Natural killer cell (primary cell): ENCODE data around the gene NOS1. TPM values are rescaled to one million over a fixed set of nuclear protein-coding genes. Genes with fewer than 3 reads are reported as not detected.

Experiments
- ATAC-seq, 3 donors: fragments of 150-1000 bp in 2 of 3; fragments of 200-7000 bp in 1 of 3; cut with Tn5 transposase; 1 replicate in 1 of 3; 2 replicates in 2 of 3; pipeline ENCODE4 v1.10.0; 2021; ENCODE audit warnings: mild to moderate bottlenecking in 2 of 3, moderate library complexity in 2 of 3
- DNase-seq, 2 donors: peaks; one replicate each; pipeline versions ENCODE4 v3.0.0 to v3.0.0-alpha.2; 2013 to 2021; ENCODE audit warnings: mixed read lengths in 1 of 2
- H3K27ac ChIP-seq: one replicate; pipeline ENCODE4 v1.5.1; 2013; ENCODE audit warnings: mild to moderate bottlenecking, low read length
- H3K27me3 ChIP-seq: one replicate; pipeline ENCODE4 v1.6.1; 2013; ENCODE audit warnings: low read length; ENCODE audit not compliant: control insufficient read depth, insufficient read depth
- H3K36me3 ChIP-seq: one replicate; pipeline ENCODE4 v1.6.1; 2013; ENCODE audit warnings: low read length; ENCODE audit not compliant: control insufficient read depth, insufficient read depth
- H3K4me1 ChIP-seq: one replicate; pipeline ENCODE4 v1.6.1; 2013; ENCODE audit warnings: low read length; ENCODE audit not compliant: control insufficient read depth, insufficient read depth
- H3K4me3 ChIP-seq: one replicate; pipeline ENCODE4 v1.5.1; 2013; ENCODE audit warnings: low read length
- H3K9me3 ChIP-seq: one replicate; pipeline ENCODE4 v1.6.1; 2013; ENCODE audit warnings: low read length; ENCODE audit not compliant: control insufficient read depth, insufficient read depth
- H3K27ac Mint-ChIP-seq, 2 donors: one replicate each; pipeline ENCODE4 v1.8.0; 2022; ENCODE audit warnings: mild to moderate bottlenecking in 2 of 2, mixed read lengths in 2 of 2, moderate library complexity in 1 of 2
- H3K27me3 Mint-ChIP-seq, 2 donors: one replicate each; pipeline ENCODE4 v1.8.0; 2022; ENCODE audit warnings: low read depth in 2 of 2, mixed read lengths in 2 of 2
- H3K36me3 Mint-ChIP-seq: one replicate; pipeline ENCODE4 v1.8.0; 2022; ENCODE audit warnings: mixed read lengths
- H3K4me1 Mint-ChIP-seq, 2 donors: one replicate each; pipeline ENCODE4 v1.8.0; 2022; ENCODE audit warnings: mixed read lengths in 2 of 2
- H3K4me3 Mint-ChIP-seq: one replicate; pipeline ENCODE4 v1.8.0; 2022; ENCODE audit warnings: mild to moderate bottlenecking, moderate library complexity, mixed read lengths
- H3K9me3 Mint-ChIP-seq, 2 donors: one replicate each; pipeline ENCODE4 v1.8.0; 2022; ENCODE audit warnings: mixed read lengths in 2 of 2
- CTCF ChIP-seq: fragments of 200-600 bp; IDR thresholded peaks from one replicate; pipeline ENCODE4 v1.8.0; 2022; ENCODE audit warnings: antibody characterized with exemption
- WGBS: methylation state at CpG from one replicate; pipeline ENCODE4 v1.1.7; 2013; ENCODE audit warnings: missing lambda C conversion rate; ENCODE audit not compliant: insufficient coverage; 5-methylcytosine and 5-hydroxymethylcytosine counted together
- intact Hi-C: fragments of 100-400 bp; cut with micrococcal nuclease; formaldehyde crosslinking; loops from one replicate; pipeline ENCODE4 v1.14.2; 2022
- total RNA-seq, 4 donors: library from RNA; stranded (reverse); fragments of 120-200 nt in 1 of 4; gene quantifications; one replicate each; pipeline versions ENCODE4 v1.2.3 to v1.2.4, GENCODE V29; 2013 to 2022

The NOS1 gene
- total RNA-seq, 3 donors from 2014 or later (not counting 1 experiment from before 2014, with no cell fraction given): not detected

GRCh38 chr12:117158911-117159553, 202.4 kb downstream of the NOS1 start:
- H3K27ac ChIP-seq: no peak overlapping the region
- H3K27ac Mint-ChIP-seq: no peak overlapping the region
- H3K27me3 ChIP-seq: no peaks in the 10 kb centered on the region
- H3K9me3 ChIP-seq: no peaks in the 10 kb centered on the region
- TF ChIP-seq CTCF: no peak
- DNase-seq: no peak
- no peaks in the 10 kb centered on the region for H3K4me1 ChIP-seq
- ATAC-seq: no peak
- H3K4me3 Mint-ChIP-seq: no peak overlapping the region
- peaks cover 0 to 12% of the 10 kb centered on the region in 2 donors for H3K4me1 Mint-ChIP-seq
- no peak overlapping the region for H3K4me3 ChIP-seq
- peaks cover 82% of the 10 kb centered on the region for H3K36me3 ChIP-seq
- 97% methylated on average over 7 of the region's 7 CpGs for WGBS
- no peaks in the 10 kb centered on the region for H3K27me3 Mint-ChIP-seq
- intact Hi-C loops: no loop called here
- H3K9me3 Mint-ChIP-seq: no peaks in the 10 kb centered on the region
- peaks cover 41% of the 10 kb centered on the region for H3K36me3 Mint-ChIP-seq

Other genes starting within 250 kb of the NOS1 start
- 10 to 100 TPM; 39.8 to 48.8 (median 39.9) TPM for gene FBXO21, start 171.2 kb downstream of the NOS1 start, total RNA-seq